Activated CD4-positive, alpha-beta T cell treated with anti-CD3 and anti-CD28 coated beads, Interleukin-2, amount 50 U/mL, for 1 hour (primary cell): ENCODE data around the gene ZMYND19.
"Not testable (repeated sequence)": the region's sequence is repeated elsewhere in the genome, so short reads cannot be mapped to it uniquely, and the experiment has no call there.

Experiments used
- DNase-seq: peaks from one replicate; pipeline ENCODE4 v3.0.0-alpha.2; 2020

Gene ZMYND19

DNA sequence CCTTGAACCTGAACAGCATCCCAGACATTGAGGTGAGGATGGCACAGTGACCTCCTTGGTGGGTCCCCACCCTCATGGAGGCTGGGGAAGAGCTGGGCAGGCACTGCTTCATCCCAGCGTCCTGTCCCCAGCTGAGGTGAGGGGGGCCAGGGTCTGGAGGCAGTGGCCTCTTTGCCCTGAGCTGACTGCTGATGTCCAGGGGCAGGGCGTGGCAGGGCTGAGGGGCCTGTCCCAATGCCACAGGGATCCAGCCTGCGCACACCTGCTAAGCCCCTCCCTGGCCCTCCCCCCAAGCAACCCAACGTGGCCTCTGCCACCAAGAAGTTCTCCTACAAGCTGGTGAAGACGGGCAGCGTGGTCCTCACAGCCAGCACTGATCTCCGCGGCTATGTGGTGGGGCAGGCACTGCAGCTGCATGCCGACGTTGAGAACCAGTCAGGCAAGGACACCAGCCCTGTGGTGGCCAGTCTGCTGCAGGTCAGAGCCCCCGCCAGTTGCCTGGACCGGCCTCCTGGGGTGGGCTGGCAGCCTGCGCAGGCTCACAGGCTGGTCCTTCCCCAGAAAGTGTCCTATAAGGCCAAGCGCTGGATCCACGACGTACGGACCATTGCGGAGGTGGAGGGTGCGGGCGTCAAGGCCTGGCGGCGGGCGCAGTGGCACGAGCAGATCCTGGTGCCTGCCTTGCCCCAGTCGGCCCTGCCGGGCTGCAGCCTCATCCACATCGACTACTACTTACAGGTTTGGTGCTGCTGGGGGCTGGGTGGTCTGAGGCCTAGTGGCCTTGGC is 23.6 kb upstream of the ZMYND19 start:
- no peak for DNase-seq

DNA sequence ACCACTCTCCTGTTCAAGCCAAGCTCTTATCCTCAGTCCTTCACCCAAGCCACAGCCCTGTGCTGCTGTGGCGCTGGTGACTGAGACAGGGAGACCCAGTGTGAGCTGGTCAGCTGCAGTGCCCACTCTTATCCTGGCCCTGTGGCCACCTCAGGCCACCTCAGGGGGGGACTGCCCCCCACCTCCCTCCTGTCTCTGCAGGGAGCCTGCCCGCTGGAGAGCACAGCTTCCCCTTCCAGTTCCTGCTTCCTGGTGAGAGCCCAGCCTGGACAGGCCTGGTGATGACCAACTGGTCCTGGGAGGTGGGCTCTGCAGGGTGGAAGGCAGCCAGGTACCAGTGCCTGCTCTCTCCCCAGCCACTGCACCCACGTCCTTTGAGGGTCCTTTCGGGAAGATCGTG is 22.9 kb upstream of the ZMYND19 start:
- DNase-seq, result no peak

DNA sequence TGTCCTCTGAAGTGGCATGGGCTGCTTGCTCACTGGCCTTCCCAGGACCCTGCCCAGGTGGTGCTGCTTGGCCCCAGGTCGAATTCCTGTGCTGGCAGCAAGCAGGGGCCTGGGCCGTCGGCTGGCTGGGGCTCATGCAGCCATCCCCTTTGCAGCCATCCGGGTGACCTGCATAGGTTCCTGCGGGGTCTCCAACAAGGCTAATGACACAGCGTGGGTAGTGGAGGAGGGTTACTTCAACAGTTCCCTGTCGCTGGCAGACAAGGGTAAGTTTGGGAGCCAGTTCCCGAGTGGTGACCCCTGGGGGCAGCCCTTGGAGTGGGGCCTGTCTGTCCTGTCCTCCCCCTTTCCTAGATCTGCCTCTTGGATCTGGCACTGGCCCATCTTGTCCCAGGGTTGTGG is 22.4 kb upstream of the ZMYND19 start:
- DNase-seq, result no peak

DNA sequence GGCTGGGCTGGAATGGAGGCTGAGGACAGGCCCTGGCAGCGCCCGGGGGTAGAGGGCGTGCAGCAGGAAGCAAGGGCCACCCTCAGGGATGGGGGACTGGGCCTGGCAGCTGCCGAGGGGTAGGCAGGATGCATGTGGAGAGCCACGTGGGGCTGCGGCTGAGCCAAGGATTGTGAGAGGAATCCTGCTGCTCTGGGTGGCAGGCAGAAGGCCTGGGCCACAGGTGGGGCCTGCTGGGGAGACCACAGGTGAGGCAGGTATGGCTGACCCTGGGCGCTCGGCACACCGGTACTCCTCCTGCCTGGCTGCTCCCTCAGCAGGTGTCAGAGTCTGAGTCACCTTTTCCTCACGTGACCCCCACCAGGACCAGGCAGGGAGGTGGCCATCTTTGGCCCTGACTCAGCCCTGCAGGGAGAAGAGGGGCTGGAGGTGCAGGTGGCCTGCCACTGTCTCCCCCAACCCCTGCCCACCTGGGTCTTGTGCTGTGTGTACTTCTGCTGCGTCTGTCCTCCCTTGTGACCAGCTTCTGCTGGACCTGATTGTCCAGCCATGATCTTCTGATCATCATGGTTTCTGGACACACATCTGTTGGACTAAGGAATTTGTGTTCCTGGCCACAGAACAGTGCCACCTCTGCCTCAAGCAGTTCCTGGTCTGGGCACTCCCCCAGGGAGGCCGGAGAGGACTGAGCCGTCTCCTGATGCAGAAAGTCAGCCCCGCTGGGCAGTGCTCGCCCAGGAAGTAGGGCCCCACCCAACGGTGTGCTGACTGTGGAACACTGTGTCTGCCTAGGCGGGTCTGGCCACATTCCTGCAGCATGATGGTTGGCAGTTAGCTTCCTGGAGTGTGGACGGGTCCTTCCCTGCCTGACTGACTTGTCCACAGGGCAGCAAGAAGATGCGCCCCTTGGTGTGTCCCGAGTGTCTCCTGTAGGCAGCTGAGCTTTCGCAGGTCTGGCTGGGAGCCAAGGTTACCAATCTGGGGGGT is 21.6 kb upstream of the ZMYND19 start:
- DNase-seq, result peak; percentile 19

DNA sequence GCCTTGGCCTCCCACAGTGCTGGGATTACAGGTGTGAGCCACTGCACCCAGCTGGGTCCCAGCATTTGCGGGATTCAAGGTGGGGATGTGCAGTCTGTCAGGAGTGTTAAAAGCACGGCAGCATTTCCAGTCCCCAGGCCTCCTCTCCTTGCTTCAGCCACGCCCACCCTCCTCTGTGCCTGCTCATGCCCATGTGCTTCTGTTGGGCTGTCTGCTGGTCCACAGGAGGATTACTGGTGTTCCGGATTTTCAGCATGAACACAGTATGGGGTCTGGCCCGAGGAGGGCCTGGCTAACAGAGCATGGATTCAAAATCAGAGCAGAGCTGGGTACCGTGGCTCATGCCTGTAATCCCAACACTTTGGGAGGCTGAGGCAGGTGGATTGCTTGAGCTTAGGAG is 20.6 kb upstream of the ZMYND19 start:
- DNase-seq, result no peak

DNA sequence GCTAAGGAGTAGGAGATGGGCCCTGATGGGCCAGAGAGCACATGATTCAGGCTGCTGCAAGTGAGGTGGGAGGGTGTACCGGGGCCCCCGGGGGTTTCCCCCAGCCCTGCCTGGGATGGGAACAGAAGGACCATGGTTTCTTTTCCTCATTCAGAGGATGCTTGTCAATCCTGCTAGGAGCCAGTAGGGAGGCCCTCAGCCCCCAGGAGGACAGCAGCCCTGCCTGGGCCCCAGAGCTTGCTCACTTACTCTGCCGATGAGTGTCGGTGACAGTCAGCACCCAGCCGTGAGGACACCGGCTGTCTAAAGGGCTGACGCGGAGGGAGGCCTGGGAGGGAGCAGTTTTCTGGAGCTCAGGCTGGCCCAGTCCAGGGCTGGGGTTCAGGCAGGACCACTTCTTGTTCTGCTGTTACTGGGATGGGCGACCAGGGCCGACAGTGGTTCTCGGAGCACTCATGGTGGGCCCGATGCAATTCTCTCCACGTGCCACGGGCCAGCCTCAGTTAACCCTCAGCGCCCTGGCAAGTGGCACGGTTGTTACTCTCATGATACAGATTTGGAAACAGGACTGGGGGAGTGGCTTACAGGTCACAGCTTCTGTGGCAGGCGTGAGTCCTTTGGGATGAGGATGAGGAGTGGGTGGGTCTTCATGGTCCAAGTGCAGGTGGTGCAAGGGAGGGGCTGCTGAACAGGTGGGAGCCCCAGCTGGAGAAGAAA is 17.0 kb upstream of the ZMYND19 start:
- no peak for DNase-seq

DNA sequence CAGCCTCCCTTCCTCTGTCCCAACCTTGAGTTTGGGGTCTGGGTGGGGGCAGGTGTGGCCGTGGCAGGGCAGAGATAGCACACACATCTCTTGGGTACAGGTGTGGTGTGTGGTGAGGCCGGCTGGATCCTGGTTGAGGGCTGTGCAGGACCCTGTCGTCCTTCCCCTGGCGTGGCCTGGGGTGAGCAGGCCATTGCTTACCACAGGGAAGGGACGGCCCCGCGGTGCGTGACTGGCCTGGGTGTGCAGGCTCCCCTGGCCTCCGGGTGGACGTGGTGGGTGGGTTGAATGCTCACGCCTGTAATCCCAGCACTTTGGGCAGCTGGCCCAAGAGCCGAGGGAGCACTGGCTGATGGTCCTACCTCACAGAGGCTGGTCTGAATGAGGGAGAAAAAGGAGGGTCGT is 16.4 kb upstream of the ZMYND19 start:
- no peak for DNase-seq

DNA sequence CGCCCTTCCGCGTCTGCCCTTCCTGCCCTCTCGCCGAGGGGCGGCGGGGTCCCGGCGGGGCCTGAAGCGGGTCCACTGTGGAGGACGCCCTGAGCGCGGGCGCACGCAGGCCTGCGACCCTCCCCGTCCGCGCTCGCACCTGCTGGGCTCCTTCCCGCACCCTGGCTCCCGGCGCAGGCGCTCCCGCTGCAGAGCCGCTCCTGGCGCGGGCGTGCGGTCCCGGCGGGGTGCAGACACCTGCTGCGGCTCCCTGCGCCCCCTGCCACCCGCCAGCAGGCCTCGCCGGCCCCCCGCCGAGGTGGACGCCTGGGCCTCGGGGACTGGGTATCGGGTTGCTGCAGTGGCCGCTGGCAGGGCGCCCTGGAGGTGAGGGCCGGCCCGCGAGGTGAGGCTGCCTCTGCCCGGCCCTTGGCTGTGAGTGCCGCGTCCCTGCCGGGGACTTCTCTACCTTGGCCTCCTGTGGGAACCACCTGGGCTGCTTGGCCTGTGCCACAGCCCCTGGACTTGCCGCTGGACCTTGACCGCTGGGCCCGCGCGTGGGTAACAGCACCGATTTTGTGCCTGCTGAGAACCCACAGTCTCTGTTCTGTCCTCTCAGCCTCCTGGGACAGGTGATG is 15.8 kb upstream of the ZMYND19 start:
- DNase-seq, result no peak

DNA sequence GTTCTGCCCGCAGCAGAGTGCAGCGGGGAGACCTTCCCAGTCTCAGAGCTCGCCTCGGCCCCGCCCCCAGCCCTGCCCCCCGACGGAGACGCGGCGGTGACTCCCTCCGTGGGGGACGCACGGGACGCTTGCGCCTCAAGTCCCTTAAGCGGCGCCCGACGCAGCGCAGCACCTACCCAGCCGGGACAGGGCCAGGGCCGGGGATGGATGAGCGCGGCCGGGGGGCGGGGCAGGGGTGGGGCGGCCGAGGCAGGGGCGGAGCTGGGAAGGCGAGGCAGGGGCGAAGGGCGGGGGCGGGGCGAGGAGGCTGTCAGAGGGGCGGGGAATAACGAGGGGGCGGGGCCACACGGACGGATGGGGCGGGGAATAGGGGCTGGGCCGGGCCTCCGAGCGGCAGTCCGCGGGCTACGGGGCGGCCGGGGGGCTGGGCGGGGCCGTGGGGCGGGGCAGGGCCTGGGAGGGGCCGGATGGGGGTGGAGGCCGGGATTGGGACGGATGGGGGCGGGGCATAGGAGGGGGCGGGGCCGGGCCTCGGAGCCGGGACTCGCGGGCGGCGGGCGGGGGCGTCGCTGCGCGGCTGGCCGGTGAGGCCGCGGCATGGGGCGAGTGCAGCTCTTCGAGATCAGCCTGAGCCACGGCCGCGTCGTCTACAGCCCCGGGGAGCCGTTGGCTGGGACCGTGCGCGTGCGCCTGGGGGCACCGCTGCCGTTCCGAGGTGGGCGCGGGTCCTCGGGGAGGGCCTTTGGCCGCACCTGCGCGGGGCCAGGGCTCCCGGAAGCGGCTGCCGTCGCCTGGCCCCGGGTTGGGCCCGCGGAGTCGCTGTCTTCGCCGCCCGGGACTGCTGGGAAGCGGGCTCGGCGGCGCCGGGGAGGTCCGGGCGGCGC is 15.1 kb upstream of the ZMYND19 start, which contains the start of gene ARRDC1:
Gene ARRDC1, plus strand, starts transcription at position 566 of the 884 bp plus-strand sequence. Its CDS starts 32 bp downstream, at position 598.
- DNase-seq, result peak; percentile 91

DNA sequence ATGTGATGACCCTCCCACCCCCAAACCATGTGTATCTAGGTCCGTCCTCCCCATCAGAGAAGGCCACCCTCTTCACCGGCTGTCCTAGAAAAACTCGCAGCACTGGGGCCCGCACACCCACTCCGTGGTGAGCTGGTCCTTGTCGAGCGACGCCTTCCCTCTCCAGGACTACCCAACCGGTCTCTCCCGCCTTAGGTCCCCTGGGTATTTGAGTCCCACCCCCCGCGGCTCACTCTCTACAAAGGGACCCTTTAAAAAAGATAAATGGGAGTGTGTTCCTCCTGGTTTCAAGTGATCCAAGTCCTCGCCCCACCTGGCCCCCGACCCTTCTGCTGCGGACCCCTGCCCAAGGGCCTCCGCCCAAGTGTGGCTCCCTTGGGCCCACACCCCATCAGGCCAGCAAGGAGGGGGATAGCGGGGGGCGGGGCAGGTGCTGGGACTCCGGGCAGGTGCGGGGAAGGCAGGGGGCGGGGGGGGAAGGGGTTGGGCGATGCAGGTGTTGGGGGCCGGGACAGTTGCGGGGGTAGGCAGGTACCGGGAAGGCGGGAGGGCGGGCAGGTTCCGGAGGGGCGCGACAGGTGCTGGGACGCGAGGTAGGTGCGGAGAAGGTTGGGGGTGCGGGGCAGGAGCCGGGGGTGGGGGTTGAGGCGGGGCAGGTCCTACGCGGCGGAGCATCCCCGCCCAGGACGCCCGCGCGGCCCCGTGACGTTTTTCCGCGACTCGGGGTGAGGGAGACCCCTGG is 14.2 kb upstream of the ZMYND19 start:
- no peak for DNase-seq

DNA sequence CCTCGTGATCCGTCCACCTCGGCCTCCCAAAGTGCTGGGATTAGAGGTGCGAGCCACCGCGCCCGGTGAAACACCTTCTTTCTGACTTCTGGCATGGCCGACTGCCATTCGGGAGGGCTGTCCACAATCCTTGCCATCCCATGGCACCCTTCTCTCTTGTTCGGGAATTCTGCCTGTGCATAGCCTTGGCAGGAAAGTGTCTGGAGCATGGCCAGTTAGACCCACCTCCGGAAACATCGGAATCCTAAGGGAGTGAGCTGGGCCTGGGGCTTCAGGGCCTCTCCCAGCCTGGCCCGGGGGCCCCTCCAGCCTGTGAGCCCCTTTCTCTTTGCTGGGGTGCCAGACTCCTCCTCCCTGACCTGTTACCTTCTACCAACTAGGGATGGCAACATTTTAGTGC is 13.6 kb upstream of the ZMYND19 start:
- no peak for DNase-seq

DNA sequence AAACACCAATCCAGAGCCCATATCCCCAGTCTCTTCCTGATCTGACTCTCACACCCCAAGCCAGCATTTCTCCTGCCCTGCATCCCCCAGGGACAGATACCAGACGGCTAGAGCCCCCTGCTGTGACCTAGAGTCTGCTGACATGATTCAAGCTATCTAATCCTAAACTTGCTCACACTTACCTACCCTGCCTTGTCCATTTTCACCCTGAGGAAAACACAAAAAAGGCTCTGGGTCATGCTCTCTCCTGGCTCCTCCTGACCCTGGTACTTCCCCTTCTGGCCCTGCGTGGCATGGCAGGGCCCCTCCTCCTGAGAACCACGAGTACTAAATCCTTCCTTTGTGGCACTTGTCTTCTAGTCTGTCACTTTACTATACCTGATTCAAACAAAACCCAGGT is 12.3 kb upstream of the ZMYND19 start:
- DNase-seq, result no peak

DNA sequence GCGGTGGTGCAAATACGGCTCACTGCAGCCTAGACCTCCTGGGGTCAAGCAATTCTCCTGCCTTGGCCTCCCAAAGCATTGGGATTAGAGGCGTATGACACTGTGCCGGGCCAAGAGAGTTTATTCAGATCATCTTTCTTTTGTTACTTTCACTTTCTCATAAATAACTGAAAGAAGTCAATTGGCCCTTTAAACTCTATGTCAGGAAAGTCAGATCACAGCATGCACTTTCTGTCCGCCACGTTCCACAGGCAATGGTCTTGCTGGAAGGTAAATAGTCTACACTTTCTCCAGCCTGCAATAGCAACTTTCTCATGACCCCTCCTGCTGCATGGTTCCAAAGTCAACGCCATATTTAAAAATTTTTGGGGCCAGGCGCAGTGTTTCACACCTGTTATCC is 8.6 kb upstream of the ZMYND19 start:
- DNase-seq, result no peak

DNA sequence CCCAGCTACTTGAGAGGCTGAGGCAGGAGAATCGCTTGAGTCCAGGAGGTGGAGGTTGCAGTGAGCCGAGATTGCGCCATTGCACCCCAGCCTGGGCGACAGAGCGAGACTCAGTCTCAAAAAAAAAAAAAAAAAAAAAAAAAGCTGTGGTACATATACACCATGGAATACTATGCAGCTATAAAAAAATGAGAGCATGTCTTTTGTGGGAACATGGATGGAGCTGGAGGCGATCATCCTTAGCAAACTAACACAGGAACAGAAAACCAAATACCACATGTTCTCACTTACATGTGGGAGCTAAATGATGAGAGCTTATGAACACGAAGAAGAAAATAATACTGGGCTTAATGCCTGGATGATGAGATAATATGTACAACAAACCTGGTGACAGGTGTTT is 6.3 kb upstream of the ZMYND19 start:
- not testable (repeated sequence) for DNase-seq

DNA sequence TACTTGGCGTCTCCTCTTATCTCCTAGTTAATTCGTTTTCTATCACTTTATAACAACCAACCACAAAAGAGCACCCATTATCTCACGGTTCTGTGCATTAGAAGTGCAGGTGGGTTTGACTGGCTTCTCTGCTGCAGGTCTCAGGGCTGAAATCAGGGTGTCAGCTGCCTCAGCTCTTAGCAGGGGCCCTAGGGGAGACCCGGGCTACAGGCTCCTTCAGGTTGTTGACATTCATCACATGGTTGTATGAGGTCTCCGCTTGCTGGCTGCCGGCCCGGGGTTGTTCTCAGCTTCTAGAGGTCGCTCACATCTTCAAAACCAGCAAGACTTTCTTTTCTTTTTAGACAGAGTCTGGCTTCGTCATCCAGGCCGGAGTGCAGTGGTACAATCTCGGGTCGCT is 2.9 kb upstream of the ZMYND19 start:
- DNase-seq, result no peak

DNA sequence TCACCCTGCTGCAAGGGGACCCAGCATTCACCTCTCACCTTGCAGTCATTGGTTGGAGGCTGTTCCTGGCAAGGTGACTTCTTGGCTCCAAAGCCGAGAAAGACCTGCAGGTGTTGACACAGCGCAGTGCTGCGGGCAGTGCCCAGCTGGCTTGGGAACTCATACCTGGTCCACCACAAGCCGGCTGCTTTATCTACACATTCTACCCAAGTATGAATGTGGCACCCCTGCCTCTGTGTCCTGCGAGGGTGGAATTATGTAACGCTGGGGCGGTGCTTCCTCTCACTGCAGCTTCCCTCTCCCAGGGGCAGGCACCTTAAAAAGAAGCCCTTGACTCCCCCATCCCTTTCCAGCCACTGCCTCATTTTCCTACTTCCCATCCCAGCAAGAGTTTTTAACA is 2.5 kb upstream of the ZMYND19 start:
- DNase-seq, result no peak

DNA sequence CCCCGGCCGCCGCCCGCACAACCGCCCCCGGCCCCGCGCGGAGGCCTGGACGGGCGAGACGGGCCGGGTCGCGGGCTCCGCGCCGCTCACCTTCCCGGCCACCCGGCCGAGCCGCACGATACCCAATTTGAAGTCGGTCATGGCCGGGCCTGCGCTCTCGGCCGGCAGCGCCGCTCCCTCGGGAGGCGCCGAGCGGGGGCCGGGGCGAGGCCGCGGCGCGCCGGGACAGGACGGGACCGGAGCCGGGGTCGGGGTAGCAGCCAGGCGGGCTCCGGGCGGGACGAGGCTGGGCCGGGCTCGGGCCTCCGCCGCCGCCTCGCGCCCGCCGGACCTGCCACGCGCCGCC is 216 bp downstream of the ZMYND19 start:
- no peak for DNase-seq

DNA sequence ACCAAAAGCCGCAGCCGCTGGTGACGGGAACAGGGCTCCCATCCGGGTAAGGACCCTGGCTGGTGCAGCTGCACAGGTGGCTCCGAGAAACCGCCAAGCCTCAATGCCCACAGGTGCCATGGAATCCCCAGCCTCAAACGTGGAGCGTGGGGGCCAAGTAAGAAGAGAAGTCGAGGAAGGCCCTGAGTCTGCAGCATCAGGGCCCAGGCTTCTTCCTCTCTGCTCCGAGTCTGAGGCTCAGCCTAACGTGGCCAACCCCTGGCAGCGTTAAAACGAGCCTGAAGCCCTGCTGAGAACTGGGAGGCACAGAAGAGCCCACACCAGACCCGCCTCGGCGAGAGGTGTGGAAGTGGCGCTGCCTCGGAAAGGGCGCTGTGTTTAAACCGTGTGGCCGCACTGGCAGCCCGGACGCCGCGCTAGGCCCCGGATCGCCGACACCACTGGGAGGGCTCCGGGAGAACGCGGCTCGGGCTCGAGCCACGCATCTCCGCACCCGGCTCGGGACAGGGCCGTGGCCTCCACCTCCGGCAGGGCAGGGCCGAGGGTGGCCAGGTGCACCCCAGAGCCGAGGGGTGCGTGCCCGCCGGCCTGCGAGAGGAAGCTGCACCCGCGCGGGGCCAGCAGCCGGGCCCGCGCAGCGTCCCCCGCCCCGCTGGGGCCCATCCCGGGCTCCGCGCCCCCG is 730 bp downstream of the ZMYND19 start:
- DNase-seq, result peak; percentile 8

DNA sequence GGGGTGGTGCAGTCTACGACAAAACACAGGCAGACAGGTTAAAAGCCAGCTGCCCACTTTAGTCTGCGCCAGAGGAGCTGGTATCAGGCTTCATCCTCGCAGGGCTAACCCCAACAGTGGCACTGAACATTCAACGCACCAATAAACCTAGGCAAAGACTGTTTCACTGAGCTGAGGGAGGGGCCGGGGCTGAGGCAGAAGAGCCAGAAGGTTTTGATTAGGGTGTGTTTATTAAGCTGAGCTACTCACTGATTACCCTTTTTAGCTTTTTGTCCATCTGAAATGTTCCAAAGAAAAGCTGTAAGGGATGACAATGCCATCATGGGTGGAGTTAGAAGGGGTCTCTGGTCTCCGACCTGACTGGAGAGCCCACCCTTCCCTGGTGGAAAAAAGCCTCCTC is 1.4 kb downstream of the ZMYND19 start:
- no peak for DNase-seq

DNA sequence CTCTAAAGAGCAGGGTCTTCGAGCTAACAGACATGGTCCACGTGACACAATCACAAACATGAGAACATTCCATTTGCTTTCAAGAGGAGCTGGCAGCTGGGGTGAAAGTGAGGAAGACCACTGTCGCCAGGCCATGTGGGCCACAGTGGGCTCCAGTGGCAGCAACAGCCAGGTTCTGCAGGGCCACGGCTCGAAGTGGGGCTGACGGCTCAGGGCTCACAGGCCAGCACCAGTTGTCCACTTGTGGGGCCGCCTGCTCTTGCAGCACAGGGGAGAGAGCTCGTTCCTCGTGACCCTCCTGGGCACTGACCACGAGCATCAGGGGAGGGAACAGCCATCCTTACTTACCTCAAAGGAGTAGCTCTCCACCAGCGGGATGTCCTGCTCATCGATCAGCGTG is 2.0 kb downstream of the ZMYND19 start:
- DNase-seq, result no peak

DNA sequence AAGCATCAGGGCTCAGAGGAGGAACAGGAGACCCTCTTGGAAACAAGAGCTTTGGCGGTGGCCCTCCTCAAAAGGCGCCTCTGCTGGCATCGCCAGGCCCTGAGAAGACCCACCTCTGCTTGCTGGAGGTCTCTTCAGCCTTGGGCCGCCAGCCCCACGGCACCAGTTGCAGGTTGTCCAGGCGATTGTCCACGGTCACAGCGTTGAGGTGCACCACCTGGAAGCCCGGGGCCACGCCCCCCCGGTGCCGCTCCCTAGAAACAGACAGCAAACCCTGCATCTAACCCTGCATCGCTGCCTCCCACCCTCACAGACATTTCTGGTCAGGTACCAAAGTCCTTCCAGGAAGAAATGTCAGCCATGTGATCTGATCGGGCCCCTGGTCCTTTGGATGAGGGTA is 3.5 kb downstream of the ZMYND19 start:
- DNase-seq, result no peak
